ENCODE results near the gene ERMARD.

ERMARD gene

DNA sequence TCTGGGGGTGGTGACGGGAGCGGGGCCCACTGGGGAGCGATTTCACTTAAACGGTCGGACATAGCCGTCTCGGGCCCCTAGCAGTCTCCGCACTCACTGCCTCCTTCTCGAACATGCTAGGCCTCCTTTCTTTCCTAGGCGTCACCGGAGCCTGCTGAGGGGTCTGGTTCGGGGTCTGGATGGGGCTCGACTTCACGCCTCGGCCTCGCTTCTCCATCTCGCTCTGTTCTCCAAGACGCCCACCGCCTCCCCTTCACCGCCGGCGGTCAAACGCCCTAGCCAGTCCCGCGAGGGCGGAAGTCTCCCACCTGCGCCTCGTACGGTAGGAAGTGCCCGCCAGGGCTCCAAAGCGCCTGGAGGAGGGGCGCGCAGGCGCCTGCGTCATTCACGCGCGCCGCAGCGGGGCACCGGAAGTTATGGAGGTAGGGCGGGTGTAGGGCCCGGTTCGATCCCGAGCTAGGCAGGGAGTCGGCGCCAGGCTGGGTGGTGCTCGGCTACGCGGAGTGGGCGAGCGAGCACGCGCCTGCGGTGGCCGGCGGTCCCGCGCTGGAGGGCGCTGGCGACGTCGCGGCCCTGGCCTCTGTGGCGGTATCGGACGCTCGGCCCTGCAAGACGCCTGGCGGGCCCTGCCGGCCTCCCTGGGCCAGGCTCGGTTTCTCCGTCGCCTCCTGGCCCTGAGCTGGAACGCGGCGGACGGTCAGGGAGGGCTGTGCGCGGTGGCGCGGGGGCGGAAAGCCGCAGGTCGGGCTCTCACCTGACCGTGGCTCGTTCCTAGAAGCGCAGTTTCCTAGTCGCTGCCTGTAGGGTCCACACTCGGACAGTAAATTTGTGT, at the start of gene ERMARD, which contains the start of gene DYNLT2:
Gene ERMARD, plus strand, starts transcription at position 381 of the 832 bp plus-strand sequence. Its CDS starts 36 bp downstream, at position 417.
Gene DYNLT2, minus strand, starts transcription at position 331 of the 832 bp plus-strand sequence. Its CDS starts 114 bp downstream, at position 217.
- DNase-seq (ENCODE audit: low read depth), result peak; percentile 93

DNA sequence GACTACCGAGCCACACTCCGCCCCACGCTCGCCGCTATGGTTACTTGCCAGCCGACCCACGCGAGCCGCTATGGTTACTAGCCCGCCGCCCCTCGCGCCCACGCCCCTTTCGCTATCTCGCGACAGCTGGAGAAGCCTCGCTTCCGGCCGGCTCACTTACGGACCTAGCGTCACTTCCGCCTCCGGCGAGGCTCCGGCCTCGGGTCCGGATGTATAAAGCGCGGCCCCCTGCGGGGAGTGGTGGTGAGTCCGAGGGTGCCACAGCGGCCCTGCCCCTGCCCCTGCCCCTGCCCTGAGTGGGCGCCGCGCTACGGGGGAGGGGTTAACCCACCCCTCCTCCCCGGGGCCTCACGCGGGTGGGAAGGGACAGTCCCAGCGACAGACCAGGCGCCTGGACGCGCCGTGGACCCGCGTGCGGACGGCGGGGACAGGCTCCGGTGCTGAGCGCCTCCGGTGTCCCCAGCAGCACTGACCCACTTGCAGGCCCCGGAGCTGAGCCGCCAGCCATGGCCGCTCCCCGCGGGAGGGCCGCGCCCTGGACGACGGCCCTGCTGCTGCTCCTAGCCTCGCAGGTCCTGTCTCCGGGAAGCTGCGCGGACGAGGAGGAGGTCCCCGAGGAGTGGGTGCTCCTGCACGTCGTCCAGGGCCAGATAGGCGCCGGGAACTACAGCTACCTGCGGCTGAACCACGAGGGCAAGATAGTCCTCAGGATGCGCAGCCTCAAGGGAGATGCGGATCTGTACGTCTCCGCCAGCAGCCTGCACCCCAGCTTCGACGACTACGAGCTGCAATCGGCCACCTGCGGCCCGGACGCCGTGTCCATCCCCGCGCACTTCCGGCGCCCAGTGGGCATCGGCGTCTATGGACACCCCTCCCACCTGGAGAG, 49.2 kb upstream of the ERMARD start, which contains the start of the genes C6orf120 and WDR27:
Gene C6orf120, plus strand, starts transcription at position 173 of the 886 bp plus-strand sequence. Its CDS starts 334 bp downstream, at position 507.
Gene WDR27, minus strand, starts transcription at position 76 of the 886 bp plus-strand sequence. CDS start 13,024 bp downstream, outside the sequence.
- peak; percentile 98 for DNase-seq (ENCODE audit: low read depth)

DNA sequence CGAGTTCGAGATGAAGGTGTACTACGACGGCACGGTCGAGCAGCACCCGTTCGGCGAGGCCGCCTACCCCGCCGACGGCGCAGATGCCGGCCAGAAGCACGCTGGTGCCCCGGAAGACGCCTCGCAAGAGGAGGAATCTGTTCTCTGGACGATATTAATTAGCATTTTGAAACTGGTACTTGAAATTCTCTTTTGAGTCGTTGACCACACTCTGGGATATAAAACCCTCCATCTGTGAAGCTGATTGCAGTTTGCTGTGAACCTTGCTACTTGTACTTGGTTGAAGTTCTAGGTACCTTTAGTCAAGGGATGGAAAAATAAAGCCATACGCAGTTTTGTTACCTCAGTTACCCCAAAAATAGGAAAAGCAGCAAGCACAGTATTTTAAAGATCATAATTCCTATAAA, 48.6 kb upstream of the ERMARD start:
- DNase-seq (ENCODE audit: low read depth), result no peak

DNA sequence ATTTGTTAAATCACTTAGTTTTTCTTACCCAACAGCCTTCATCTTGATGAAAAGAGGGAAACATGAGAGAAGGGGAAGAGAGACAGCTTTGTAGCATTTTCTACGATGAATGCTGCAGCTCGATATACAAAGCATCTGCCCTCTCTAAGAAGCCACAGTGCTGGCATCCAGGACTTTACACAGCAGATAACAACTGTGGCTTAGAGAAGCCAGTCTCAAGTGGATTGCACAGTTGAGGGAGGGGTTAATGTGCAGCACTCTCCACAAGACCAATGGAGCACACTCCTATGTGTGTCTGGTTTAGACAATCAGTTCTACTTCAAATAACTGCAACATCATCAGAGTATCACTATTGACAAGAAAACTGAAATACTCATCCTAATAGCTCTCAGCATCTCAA, 43.6 kb upstream of the ERMARD start:
- DNase-seq (ENCODE audit: low read depth), result no peak

DNA sequence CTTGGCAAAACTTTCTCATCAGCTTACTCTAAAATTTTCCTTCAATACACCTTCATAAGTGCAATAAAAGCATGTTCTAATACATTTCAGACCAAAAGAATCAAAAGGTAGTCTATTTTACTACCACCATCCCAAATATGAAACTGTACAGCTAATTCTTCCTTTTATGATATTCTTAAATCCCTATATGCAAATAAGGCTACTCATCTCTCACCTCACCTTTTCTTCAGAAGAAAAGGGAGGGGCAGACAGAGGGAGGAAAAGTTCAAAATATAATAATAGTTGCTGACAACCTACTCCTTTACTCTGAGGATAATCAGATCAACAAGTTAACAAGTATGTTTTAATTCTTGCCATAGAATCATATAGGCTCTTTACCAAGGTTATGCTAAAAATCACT, 42.1 kb upstream of the ERMARD start:
- no peak for DNase-seq (ENCODE audit: low read depth)

DNA sequence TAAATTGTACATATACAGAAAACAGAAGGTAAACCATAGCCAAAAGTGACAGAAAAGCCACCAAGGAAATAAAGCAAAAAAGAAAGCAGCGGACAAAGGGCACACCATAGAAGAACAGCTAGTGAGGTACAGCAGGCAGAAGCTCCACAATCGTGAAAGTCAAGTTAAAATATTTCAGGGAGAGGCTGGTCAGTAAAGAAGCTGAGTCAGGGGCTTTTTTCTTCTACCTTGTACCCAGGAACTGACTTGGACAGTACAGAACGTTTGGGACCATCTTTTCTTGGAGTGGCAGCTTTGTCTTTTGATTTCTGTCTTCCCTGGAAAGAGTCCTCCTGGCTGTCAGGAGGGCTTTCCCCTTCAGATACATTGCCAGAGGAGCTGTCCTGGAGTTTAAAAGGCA, 41.4 kb upstream of the ERMARD start:
- no peak for DNase-seq (ENCODE audit: low read depth)

DNA sequence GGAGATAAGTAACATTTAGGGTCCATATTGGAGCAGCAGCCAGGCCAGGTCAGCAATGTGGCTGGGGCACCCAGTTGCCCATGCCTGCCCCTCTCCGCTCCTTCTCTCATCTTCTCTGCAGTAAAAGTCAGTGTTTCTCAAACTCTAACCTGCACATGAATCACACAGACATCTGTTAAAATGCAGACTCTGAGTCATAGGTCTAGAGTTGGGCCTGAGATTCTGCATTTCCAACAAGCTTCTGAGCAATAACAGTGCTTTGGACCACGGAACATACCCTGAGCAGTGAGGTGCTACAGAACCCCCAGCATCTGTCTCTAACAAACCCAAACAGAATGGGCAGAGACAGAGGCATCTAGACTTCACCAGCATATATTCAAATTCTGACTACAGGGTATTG, 37.2 kb upstream of the ERMARD start:
- DNase-seq (ENCODE audit: low read depth), result no peak

DNA sequence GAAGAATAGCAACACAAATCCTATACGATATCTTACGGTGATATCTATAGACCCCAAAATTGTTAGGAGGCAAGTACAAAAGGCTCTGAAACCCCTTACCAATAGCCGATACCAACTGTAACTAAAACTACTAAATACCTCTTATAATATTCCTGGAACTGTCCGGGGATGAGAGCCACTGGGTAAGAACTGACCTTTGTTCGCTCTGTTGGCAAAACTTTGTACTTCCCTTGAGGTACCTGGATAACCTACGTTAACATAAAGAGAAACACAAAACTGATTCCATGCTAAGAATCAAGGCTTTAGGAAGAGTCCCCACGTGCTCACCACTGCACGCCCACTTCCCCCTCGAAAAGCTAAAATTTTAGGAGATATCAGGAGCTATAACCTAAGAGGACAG, 36.8 kb upstream of the ERMARD start:
- DNase-seq (ENCODE audit: low read depth), result no peak

DNA sequence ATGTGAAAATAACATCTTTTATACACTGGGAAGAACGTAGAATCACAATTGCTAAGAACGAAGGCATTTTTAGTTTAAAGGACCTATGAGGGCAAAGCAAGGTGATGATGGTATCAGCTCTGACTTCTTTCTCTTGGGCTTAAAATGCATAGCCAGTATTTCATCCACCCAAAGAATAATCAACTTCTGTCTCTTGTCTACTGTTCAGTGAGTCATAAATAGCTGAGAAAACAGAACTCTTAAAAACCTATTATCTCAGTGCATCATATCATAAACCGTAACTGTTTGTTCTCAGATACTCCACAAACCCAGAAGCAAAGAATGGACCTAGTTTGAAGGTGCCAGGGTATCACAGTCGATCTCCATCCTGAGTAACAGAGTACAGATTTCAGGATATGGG, 32.3 kb upstream of the ERMARD start:
- DNase-seq (ENCODE audit: low read depth), result no peak

DNA sequence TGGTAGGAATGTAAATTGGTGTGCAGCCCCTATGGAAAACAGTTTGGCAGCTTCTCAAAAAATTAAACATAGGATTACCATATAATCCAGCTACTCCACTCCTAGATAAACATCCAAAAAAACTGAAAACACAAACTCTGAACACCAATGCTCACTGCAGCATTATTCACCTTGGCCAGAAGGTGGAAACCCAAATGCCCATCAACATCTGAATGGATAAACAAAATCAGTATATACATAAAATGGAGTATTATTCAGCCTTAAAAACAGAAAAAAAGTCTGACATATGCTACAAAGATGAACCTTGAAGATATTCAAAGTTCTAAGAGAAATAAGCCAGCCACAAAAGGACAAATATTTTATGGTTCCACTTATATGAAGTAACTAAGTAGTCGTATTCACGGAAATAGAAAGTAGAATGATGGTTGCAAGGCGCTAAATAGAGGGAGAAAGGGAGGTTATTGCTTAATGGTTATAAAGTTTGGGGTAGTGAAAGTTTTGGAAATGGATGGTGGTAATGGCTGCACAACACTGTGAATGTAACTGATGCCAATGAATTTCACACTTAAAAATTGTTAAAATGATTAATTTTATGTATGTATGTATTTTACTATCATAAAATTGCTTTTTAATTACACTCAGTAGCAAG, 31.1 kb upstream of the ERMARD start:
- no peak for DNase-seq (ENCODE audit: low read depth)

DNA sequence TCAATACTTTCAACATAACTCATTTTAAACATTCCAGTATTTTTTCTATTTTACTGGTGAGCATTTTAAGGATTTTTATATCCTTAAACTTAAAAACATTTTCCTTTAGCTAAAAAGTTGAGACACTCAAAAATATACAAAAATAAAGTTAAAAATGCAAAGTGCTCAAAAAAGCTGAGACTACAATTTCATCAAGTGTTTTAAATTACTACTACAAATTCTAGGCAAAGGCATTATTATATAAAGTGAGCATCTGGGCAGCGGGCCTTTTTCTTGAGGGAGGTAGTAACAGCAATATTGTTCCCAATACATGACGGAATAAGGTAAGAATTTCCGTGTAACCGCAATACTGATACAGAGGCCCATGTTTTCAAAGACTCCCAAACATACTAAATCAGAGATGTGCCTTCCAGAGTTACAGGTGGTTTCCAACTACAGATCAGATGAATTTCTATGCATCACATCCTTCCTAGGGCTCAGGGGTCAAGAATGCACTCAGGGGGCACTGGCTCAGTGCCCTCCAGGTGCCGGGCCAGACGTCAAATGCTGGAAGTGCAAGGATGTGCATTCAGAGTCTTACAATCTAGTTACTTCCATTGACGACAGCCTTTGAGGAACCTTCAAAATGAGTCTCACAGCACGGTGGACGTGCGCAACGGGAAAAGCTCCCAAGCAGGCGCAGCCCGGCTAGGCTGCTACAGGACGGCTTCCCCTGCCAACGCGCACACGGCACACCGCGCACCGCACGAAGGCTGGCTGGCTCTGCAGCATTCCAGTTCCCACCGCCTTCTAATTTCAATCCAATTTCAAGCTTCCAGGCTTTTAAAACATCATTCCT, 28.8 kb upstream of the ERMARD start:
- peak; percentile 7 for DNase-seq (ENCODE audit: low read depth)

DNA sequence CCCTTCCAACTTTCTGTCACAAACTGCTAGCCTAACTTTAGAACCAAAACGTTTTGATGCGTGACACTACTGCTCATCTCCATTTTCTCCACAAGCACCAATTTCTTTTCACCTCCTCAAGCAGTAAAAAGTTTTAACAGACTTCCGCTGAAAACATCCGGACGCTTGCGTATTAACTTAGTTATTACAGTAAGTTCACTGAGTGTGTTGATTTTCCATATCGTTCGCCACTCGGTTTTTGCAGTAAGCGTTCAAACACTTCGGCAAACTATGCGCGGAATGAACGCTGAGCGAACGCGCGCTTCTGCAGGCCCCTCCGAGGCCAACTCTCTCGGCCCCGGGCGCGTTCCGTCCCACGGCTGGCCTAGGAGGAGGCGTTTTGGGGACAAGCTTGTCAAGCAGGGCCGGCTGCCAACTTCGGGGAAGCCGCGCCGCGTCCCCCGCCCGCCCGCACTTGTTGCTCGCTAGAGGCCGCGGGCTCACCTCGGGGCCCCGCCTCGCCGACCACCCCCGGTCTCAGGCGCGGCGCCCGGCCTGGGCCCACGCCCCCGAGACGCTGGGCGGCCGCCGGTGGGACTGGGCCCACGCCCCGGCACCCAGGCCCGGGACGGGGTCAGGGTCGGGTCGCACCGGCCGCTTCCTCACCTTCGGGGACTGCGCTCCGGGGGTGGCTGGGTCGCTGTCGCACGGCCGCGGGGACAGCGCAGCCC, 28.1 kb upstream of the ERMARD start:
- DNase-seq (ENCODE audit: low read depth), result peak; percentile 26

DNA sequence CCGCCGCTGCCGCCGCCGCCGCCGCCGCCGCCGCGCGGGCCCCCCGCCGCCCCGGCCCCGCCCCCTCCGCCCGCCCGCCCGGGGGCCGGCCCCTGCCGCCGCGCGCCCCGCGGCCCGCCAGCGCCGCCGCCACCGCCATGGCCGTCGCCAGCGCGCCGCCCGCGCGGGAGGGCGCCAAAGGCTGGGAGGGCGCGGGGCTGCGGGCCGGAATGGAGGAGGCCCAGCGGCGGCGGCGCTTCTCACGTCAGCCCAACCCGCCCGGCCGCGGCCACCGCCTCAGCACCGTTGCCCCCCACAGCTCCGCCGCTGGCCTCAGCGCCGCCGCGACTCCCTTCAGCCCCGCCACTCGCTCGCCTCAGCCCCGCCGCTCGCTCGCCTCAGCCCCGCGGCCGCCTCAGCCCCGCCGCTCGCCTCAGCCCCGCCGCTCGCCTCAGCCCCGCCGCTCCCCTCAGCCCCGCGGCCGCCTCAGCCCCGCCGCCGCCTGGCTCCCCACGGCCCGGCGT, 27.4 kb upstream of the ERMARD start:
- peak; percentile 17 for DNase-seq (ENCODE audit: low read depth)

DNA sequence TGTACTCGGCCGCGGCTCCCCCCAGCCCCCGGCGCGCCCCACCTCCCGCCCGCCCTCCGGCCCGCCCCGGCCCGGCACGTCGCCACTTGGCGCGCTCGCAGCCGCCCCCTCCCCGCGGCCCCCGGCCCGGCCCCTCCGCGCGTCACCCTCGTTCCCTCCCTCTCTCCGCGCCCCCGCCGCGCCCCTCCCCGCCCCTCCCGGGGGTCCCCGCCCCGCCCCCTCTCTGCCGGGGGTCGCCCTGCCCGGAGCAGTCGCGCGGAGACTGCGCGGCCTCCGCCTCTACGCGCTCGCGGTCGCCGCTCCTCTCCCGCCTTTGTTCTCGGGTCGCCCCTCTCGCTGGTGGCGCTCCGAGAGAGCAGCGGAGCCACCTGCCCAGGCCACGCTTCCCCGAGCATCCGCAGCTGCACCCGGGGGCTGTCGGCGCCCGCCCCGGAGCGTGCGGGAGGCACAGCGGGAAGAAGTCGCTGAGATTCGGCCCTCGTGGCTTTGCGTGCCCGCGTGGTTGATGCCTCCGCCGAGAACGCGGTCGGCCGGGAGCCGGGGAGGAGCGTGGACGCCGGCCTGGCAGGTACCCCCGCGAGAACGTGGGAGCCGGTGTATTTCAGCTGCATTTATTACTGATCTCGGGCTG, 26.8 kb upstream of the ERMARD start, which contains the start of gene PHF10:
Gene PHF10, minus strand, starts transcription at position 7 of the 631 bp plus-strand sequence. CDS start 569 bp downstream, outside the sequence.
- peak; percentile 54 for DNase-seq (ENCODE audit: low read depth)

DNA sequence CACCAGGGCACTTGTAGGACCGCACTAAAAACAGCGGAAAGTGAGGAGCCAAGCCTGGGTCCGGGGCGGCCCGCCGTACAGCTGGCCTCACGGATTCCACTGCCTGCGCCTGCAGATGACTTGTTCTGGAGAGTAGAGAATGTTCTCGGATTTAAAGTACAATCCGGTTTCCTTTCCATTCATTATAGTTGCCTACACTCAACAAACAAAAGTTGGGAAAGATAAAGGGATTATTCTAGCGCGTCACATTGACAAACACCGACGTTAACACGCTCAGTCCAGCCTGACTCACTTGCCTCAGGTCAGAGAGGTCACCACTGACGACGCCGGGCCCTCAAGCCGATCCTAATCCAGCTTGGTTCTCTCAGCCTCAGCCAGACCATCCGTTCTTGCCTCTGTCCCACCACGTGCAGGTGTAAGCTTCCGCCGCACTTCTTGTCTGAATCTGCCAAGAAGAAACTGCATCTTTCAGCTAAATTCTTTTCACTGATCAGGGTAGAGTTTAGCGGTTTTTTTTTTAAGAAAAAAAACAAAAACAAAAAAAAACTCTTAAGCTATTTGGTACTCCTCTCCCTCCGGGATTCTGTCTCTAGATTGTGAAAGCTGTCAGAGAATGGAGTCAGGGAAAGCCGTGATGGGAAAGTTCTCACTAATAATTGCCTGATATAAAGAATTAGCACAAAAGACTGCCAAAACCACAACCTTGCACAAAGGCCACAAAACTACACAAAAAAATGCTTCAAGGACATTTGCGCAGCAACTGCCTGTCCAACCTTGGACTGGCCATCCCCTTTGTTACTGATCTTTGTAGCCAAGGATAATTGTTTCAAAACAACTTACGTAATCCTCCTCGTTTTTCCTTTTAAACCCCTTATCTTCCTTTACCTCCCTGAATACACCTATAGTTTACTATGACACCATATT, 26.0 kb upstream of the ERMARD start:
- no peak for DNase-seq (ENCODE audit: low read depth)

DNA sequence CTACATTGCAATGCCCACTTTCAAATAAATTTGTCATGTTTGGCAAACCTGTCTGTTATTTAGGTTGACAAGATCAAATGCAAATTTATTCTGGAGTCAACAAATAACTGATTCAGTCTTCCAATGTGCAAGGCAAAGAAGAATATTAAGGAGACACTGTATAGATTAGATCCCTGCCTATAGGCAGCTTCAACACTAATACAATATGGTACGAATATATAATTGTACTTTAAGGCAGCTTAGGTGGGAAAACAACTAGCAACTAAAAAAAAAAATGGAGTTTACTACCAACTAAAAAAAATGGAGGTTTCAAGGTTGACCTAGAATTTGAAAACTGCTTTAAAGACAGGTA, 25.4 kb upstream of the ERMARD start:
- no peak for DNase-seq (ENCODE audit: low read depth)

DNA sequence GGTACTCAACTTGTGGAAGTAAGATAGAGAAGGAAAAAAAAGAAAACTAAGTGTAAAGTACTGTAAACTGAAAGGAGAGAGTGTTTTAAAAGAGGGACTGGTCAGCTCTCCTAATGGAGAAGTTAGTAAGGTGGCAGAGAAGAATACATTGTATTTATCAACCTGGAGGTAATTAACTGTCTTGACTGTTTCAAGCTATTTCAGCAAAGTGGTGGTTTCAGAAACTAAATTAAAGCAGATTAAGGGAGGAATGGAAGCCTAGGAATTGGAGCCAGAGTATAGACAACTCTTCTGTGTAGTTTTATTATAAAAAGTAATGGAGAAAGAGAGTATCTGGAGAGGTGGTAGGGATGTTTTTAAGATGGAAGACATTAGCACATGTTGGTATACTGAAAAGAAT, 24.5 kb upstream of the ERMARD start:
- no peak for DNase-seq (ENCODE audit: low read depth)

DNA sequence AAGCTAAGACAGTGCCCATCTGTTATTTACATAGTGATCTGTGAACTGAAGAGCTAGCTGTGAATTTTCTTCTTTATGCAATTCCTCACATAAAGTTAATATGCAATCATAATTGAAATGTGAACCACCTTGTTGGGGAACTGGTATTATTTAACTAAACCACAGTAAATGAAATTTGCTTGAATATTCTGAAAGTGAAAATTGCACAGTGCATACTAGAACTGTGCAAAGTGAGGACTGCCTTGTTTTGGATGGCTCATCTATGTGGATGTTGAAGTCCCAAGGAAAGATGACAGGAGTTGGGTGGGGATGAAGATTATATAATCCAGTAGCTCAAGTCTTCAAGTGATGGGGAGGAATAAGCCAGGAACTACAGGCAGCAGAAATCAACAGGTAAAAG, 21.5 kb upstream of the ERMARD start:
- DNase-seq (ENCODE audit: low read depth), result no peak

Measured in stimulated activated CD8-positive, alpha-beta memory T cell treated with anti-CD3 and anti-CD28 coated beads, Interleukin-15, amount 100 ng/mL, for 24 hours (primary cell).